ENCODE results near the gene NRL. TPM values are rescaled to one million over a fixed set of nuclear protein-coding genes. Genes with fewer than 3 reads are reported as not detected.

NRL gene
- total RNA-seq, 1 donor from 2014 or later = 1.8 TPM

DNA sequence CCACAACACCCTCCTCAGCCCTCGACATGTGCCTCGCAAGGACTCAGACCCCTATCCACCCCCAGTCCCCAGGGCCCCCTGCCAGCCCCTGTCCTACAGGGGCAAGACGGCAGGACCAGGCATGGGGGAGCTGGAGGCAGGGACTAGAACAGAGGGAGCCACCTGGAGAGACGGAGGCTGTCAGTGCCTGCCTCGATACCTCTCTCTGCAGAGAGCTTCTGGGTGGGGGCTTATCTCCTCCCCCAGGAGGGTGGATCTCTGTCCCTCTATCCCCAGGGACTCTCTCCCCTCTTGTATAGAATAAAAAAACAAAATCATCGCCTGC, 45.4 kb downstream of the NRL start:
- intact Hi-C loops (cut with micrococcal nuclease) = no loop called here
- peaks cover 7% of the 10 kb centered on the region for H3K4me1 Mint-ChIP-seq (ENCODE audit: low read depth)
- DNase-seq (ENCODE audit: low spot score) = no peak
- H3K36me3 Mint-ChIP-seq (ENCODE audit: low read depth) = no peaks in the 10 kb centered on the region
- H3K27ac Mint-ChIP-seq = no peak overlapping the region
- H3K4me3 Mint-ChIP-seq (ENCODE audit: low read depth) = no peak overlapping the region
- H3K27me3 Mint-ChIP-seq (ENCODE audit: low read depth) = peaks cover 6% of the 10 kb centered on the region
- H3K9me3 Mint-ChIP-seq = no peaks in the 10 kb centered on the region

DNA sequence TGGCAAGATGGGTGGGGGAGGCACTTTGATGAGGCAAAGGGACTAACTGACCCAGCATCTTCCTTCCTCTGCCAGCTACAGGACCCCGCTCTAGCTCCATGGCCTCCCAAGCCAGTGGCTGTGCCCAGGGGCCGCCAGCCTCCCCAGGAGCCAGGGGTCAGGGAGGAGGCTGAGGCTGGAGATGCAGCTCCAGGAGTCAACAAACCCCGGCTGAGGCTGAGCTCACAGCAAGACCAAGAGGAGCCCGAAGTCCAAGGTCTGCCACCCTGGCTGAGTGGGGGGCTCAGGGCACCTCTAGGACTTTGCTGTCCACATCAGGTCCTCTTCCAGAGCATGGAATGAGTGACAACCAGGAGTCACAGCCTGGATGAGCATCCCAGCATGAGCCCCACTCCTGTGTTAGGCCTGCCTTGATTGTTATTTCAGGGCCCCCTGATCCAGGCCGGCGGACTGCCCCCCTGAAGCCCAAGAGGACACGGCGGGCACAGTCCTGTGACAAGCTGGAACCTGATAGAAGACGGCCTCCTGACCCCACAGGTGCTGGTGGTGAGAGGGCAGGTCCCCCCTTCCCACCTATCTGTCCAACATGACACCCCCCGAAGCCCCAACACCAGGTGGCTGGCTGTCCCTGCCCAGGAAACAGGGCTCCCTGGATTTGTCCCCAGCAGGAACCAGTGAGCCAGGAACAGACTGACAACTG, 45.9 kb downstream of the NRL start:
- Mint-ChIP-seq H3K36me3 (ENCODE audit: low read depth) (no peaks in the 10 kb centered on the region), H3K4me1 (ENCODE audit: low read depth) (peaks cover 7% of the 10 kb centered on the region), H3K27me3 (ENCODE audit: low read depth) (peaks cover 6% of the 10 kb centered on the region), H3K9me3 (no peaks in the 10 kb centered on the region), H3K4me3 (ENCODE audit: low read depth) (no peak overlapping the region), H3K27ac (no peak overlapping the region)
- no peak for DNase-seq (ENCODE audit: low spot score)
- intact Hi-C loops (cut with micrococcal nuclease) = no loop called here

DNA sequence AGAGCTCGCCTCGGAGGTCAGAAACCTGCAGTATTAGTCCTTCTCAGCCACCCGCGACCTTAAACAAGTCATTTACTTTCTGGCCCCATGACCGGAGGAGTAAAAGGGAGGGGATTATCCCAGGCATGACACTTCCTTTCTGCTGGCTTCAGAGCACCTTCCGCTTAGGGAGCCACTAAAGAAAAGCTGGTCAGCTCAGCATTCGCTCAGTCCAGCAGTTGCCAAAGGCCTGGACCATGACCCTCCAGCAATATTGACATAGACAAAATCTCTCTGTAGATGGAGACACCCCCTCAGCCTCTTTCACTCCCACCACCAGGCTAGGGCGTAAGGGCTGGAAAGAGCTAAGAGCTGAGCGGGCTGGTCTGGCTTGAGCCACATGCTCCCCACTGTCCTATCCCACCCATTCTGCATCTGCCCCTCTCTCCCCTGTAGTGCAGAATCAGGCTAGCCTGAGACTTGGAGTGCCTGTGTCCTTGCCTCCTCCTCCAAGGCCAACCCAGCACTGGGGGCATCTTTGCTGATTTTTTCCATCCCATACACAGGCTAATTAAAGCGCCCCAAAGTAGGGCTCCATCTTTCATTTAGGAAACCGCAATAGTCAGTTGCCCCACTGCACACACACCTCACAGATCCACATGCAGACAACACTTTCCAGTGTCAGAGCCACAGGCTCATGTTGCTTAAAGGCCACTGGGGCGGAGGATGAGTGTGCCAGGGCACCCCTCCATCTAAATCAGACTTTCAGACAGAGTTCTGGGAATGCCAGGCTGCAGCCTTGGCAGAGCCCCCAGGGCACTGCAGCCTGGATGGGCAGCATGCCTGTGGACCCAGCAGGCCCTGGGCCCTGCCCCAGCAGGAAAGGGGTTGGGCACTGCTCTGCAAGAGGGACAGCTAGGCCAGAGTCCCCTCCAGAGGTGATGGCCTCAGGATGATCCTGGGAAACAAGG, 47.3 kb downstream of the NRL start:
- peaks cover 6% of the 10 kb centered on the region for H3K27me3 Mint-ChIP-seq (ENCODE audit: low read depth)
- H3K27ac Mint-ChIP-seq = no peak overlapping the region
- no peak for DNase-seq (ENCODE audit: low spot score)
- H3K4me1 Mint-ChIP-seq (ENCODE audit: low read depth) = peaks cover 7% of the 10 kb centered on the region
- intact Hi-C loops (cut with micrococcal nuclease) = no loop called here
- H3K4me3 Mint-ChIP-seq (ENCODE audit: low read depth) = no peak overlapping the region
- no peaks in the 10 kb centered on the region for H3K36me3 Mint-ChIP-seq (ENCODE audit: low read depth)
- no peaks in the 10 kb centered on the region for H3K9me3 Mint-ChIP-seq

DNA sequence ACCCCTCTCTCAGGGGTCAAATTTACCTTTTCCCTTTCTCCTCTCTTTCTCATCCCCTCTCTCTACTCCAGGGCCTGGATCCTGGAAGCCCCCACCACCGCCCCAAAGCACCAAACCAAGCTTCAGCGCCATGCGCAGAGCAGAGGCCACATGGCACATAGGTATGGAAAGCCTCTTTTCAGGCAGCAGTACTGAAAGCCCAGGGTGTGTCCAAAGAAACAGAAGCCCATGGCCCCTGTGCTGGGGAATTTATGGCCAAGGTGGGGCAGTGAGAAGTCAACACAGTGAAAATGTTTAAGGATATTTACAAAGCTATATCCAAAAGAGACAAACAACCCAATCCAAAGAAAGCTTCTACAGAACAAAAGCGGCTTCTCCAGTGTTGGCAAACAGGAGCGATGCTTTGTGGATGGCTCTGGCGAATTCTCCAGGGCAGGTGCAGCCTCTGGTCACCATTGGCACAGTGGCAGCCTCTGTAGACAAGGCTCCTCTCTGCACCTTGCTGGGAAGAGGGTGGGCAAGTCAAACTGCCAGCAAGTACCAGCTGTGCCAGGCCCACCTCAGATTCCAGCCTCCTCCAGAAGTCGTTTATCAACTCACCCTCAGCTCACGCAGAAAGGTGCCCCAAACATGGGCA, 48.1 kb downstream of the NRL start:
- peaks cover 7% of the 10 kb centered on the region for H3K4me1 Mint-ChIP-seq (ENCODE audit: low read depth)
- no peak overlapping the region for H3K27ac Mint-ChIP-seq
- no peaks in the 10 kb centered on the region for H3K9me3 Mint-ChIP-seq
- DNase-seq (ENCODE audit: low spot score) = no peak
- no peaks in the 10 kb centered on the region for H3K36me3 Mint-ChIP-seq (ENCODE audit: low read depth)
- H3K4me3 Mint-ChIP-seq (ENCODE audit: low read depth) = no peak overlapping the region
- intact Hi-C loops (cut with micrococcal nuclease) = no loop called here
- H3K27me3 Mint-ChIP-seq (ENCODE audit: low read depth) = peaks cover 6% of the 10 kb centered on the region

DNA sequence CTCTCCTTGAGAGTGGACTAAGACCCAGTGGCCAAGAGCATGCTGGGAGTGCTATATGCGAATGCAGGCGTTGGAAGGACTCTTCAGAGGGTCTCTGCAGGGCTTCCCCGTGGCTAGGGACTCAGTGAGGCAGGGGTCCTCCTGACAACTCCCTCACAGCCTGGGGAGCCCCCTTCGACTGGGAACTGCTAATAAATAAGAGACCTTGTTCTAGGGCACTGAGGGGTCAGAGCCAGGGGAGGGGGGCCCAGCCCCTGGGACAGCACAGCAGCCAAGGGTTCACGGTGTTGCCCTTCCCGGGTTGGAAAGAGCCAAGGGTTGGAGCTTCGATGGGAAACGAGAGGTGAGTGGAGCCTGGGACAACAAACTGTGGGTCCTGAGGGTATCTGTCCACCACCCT, 49.3 kb downstream of the NRL start:
- DNase-seq (ENCODE audit: low spot score) = no peak
- intact Hi-C loops (cut with micrococcal nuclease) = no loop called here
- Mint-ChIP-seq H3K27me3 (ENCODE audit: low read depth) (peaks cover 3% of the 10 kb centered on the region), H3K4me3 (ENCODE audit: low read depth) (no peak overlapping the region), H3K4me1 (ENCODE audit: low read depth) (no peaks in the 10 kb centered on the region), H3K36me3 (ENCODE audit: low read depth) (no peaks in the 10 kb centered on the region), H3K27ac (no peak overlapping the region), H3K9me3 (no peaks in the 10 kb centered on the region)

DNA sequence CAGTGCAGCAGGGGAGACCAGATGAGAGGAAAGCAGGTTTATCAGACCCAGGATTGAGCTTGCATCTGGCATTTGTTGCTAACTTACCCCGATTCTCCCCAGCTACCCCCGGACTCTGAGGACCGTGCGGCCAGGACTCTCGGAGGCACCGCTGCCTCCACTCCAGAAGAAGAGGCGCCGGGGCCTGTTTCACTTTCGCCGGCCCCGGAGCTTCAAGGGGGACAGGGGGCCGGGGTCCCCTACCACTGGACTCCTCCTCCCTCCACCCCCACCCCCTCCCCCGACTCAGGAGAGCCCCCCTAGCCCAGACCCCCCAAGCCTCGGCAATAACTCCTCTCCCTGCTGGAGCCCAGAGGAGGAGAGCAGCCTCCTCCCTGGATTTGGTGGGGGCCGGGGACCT, 49.9 kb downstream of the NRL start:
- DNase-seq (ENCODE audit: low spot score) = no peak
- intact Hi-C loops (cut with micrococcal nuclease) = no loop called here
- Mint-ChIP-seq H3K27ac (no peak overlapping the region), H3K27me3 (ENCODE audit: low read depth) (no peaks in the 10 kb centered on the region), H3K9me3 (no peaks in the 10 kb centered on the region), H3K36me3 (ENCODE audit: low read depth) (no peaks in the 10 kb centered on the region), H3K4me1 (ENCODE audit: low read depth) (no peaks in the 10 kb centered on the region), H3K4me3 (ENCODE audit: low read depth) (no peak overlapping the region)

DNA sequence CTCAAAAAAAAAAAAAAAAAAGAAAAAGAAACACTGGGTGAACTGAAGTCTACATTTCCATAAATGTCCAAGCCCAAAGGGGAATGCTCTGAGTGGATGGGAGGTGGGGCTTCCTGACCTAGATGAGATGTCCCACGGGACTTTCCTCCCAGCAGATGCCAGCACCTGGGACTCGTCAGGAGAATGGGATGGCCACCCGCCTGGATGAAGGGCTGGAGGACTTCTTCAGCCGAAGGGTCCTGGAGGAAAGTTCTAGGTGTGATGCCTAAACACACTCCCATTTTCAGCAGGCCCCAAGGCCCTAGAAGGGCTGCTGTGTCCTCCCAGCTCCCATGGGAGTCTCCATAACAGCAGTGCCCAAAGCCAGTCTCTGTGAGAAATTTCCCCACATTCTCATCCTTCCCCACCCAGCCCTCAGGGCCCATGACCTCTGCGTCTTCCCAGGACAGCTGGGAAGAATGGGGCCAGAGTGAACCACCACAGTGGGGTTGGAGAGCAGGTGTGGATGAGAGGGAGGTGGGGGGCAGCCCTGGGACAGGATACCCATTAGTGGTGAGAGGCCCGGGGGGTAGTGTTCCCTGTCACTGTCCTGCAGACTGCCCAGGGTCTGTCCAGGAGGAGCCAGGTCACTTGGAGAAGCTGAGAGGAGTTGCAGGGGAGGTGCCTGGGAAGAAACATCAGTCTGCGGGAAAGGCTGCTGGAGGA, 50.5 kb downstream of the NRL start:
- Mint-ChIP-seq H3K27me3 (ENCODE audit: low read depth) (no peaks in the 10 kb centered on the region), H3K36me3 (ENCODE audit: low read depth) (no peaks in the 10 kb centered on the region), H3K4me1 (ENCODE audit: low read depth) (no peaks in the 10 kb centered on the region), H3K9me3 (no peaks in the 10 kb centered on the region), H3K4me3 (ENCODE audit: low read depth) (no peak overlapping the region), H3K27ac (no peak overlapping the region)
- intact Hi-C loops (cut with micrococcal nuclease) = no loop called here
- DNase-seq (ENCODE audit: low spot score) = no peak

DNA sequence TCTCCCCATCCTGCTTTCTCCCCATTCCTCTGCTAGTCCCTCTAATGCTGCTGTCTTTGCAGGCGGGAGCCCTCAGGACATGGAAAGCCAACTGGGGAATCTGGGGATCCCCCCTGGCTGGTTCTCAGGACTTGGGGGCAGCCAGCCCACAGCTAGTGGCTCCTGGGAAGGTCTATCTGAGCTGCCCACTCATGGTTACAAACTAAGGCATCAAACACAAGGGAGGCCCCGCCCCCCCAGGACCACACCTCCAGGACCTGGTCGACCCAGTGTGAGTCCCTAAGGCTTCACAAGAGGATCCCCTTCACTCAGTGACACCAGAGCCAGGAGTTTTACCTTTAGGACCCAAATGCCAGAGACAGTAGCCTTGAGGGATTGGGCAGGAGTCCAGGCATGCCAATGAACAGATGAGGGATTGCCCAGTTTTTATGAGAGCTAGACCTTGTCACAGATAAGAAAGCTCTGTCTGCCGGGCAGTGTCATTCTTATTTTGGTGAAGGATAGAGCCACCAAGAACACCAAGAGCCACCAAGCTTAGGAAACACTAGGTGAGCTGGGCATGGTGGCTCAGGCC, 51.4 kb downstream of the NRL start:
- Mint-ChIP-seq H3K4me3 (ENCODE audit: low read depth) (no peak overlapping the region), H3K4me1 (ENCODE audit: low read depth) (no peaks in the 10 kb centered on the region), H3K9me3 (no peaks in the 10 kb centered on the region), H3K36me3 (ENCODE audit: low read depth) (no peaks in the 10 kb centered on the region), H3K27me3 (ENCODE audit: low read depth) (no peaks in the 10 kb centered on the region), H3K27ac (no peak overlapping the region)
- no peak for DNase-seq (ENCODE audit: low spot score)
- intact Hi-C loops (cut with micrococcal nuclease) = no loop called here

DNA sequence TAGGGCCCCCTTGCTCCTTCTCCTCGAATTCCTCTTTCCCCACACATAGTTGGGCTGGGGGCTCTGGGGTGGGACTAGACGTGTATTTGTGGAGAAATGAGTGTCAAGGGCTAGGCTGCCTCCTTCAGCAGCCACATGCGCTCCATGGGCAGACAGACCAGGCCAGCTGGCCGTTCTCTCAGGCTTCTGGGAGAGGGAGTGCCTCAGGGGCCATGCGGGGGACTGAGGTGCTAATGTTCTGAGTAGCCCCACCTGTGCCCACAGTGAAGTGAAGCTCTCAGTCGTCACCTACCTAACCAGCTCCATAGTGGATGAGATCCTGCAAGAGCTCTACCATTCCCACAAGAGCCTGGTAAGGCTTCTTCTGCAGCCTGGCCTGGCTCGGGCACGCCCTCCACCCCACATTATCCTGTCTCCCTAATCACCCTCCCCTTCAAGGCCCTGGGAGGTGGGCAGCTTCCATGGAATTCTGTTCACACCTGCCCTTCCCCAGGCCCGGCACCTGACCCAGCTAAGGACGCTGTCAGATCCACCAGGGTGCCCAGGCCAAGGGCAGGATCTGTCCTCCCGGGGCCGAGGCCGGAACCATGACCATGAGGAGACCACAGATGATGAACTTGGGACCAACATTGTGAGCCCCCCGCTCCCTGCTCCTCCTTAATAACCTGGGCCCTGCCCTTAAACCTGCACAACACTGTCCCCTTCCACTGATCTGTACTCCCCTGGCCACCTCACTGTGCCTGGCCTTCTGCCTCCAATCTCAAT, 52.4 kb downstream of the NRL start:
- H3K27ac Mint-ChIP-seq = no peak overlapping the region
- no peaks in the 10 kb centered on the region for H3K36me3 Mint-ChIP-seq (ENCODE audit: low read depth)
- DNase-seq (ENCODE audit: low spot score) = no peak
- H3K27me3 Mint-ChIP-seq (ENCODE audit: low read depth) = no peaks in the 10 kb centered on the region
- no peak overlapping the region for H3K4me3 Mint-ChIP-seq (ENCODE audit: low read depth)
- no peaks in the 10 kb centered on the region for H3K4me1 Mint-ChIP-seq (ENCODE audit: low read depth)
- intact Hi-C loops (cut with micrococcal nuclease) = no loop called here
- H3K9me3 Mint-ChIP-seq = no peaks in the 10 kb centered on the region

DNA sequence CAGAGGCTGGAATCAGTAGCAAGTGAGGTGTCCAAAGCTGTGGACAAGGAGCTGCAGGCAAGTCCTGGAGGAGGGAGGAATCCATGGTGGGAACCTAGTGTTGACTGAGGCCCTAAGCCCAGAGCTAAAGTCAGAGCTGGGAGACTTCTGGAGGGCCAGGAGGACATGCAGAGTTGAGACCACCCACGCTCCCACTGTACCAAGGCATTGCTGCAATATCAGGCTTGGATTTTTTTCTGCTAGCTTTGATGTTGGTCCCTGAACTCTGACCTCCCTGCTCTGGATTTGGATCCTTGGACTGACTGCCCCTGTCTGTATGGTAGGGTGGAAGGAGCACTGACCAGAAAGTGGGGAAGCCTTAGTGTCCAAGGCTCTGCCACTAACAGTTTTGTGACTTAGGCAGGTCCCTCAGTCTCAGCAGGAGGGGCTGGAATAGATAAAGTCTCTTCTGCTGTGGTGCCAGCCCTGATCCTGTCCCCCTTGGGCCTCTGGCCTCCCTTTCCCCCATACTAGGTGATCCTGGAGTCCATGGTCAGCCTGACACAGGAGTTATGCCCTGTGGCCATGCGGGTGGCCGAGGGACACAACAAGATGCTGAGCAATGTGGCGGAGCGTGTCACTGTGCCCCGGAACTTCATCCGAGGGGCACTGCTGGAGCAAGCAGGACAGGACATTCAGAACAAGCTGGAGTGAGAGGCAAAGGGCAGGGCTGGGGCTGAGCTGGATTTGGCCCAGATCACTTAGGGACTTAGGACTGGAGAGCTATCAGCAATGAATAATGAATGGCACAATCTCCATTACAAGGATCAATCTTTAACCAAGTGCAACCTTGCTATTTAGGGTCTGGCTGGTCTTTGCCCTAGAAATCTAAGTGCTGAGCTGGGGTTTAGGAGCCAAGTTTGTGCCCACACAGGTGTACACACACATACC, 53.5 kb downstream of the NRL start:
- H3K4me3 Mint-ChIP-seq (ENCODE audit: low read depth) = no peak overlapping the region
- H3K27me3 Mint-ChIP-seq (ENCODE audit: low read depth) = no peaks in the 10 kb centered on the region
- no peaks in the 10 kb centered on the region for H3K4me1 Mint-ChIP-seq (ENCODE audit: low read depth)
- no peaks in the 10 kb centered on the region for H3K9me3 Mint-ChIP-seq
- intact Hi-C loops (cut with micrococcal nuclease) = no loop called here
- H3K27ac Mint-ChIP-seq = no peak overlapping the region
- DNase-seq (ENCODE audit: low spot score) = no peak
- no peaks in the 10 kb centered on the region for H3K36me3 Mint-ChIP-seq (ENCODE audit: low read depth)

DNA sequence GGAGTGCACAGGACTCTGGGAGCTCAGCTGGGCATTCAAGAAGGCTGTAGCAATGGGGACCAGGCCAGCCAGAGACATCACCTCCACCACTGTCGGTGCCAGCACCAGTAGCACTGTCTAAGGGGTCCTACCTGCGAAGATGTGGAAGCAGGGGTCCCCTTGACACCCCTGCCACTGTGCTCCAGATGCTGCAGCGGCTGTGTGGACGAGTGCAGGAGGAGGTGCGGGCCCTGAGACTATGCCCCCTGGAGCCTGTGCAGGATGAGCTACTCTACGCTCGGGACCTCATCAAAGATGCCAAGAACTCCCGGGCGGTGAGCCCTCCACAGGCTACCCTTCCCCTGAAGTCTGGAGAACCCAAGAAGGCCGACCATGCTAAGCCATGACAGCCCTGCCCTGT, 54.3 kb downstream of the NRL start:
- no peak for DNase-seq (ENCODE audit: low spot score)
- Mint-ChIP-seq H3K27me3 (ENCODE audit: low read depth) (no peaks in the 10 kb centered on the region), H3K4me1 (ENCODE audit: low read depth) (no peaks in the 10 kb centered on the region), H3K4me3 (ENCODE audit: low read depth) (no peak overlapping the region), H3K9me3 (no peaks in the 10 kb centered on the region), H3K27ac (no peak overlapping the region), H3K36me3 (ENCODE audit: low read depth) (no peaks in the 10 kb centered on the region)
- intact Hi-C loops (cut with micrococcal nuclease) = no loop called here

Measured in activated T-helper 2 cell treated with anti-CD3 and anti-CD28 coated beads, Interferon-gamma antibody, Interleukin-2, Interleukin-4, amounts not matched to agents 10 μg/mL and 5 μg/mL and 100 μg/mL, durations not matched to agents 14 hours and 24 hours and 36 hours (primary cell).